Measurements from ENCODE around the gene MUC5AC. TPM values are rescaled to one million over a fixed set of nuclear protein-coding genes. Genes with fewer than 3 reads are reported as not detected.

MUC5AC gene
- total RNA-seq, 1 experiment from 2014 or later = not detected

GRCh38 chr11:1109101-1109917, 48.4 kb upstream of the MUC5AC start:
- TF ChIP-seq EZH2 (IDR thresholded peaks at IDR 0.05; ENCODE audit: borderline replicate concordance, low read depth, low read length, poor library complexity, severe bottlenecking) (no peak), CTCF (conservative IDR thresholded peaks at IDR 0.05; ENCODE audit: low read depth, low read length) (no peak)
- Histone ChIP-seq H3K4me3 (ENCODE audit: low read depth, low read length, poor library complexity, severe bottlenecking) (no peak overlapping the region), H3K27me3 (replicated peaks; ENCODE audit: insufficient read depth, low read depth, low read length, poor library complexity) (no peaks in the 10 kb centered on the region), H3K4me1 (ENCODE audit: insufficient read depth, low read length, poor library complexity, severe bottlenecking) (no peaks in the 10 kb centered on the region), H3K36me3 (ENCODE audit: insufficient read depth, low read length, poor library complexity, severe bottlenecking) (no peaks in the 10 kb centered on the region), H3K27ac (ENCODE audit: low read depth, low read length, poor library complexity, severe bottlenecking) (no peak overlapping the region), H3K9me3 (ENCODE audit: low read depth, low read length, poor library complexity, severe bottlenecking) (no peaks in the 10 kb centered on the region)
- ChIA-PET CTCF (no interaction called here), POLR2A (ENCODE audit: low non-redundant PET) (no interaction called here)
- no TSS peak for BruUV-seq (replicated peaks)
- intact Hi-C loops (cut with micrococcal nuclease; ENCODE audit: unreplicated experiment) = no loop called here
- DNase-seq (ENCODE audit: low spot score) = no peak

- intact Hi-C loops (cut with micrococcal nuclease; ENCODE audit: unreplicated experiment) = no loop called here
- no peaks in the 10 kb centered on the region for H3K4me1 ChIP-seq (ENCODE audit: insufficient read depth, low read length, poor library complexity, severe bottlenecking)
- no peaks in the 10 kb centered on the region for H3K27me3 ChIP-seq (replicated peaks; ENCODE audit: insufficient read depth, low read depth, low read length, poor library complexity)
- ChIA-PET CTCF (no interaction called here), POLR2A (ENCODE audit: low non-redundant PET) (no interaction called here)
- H3K4me3 ChIP-seq (ENCODE audit: low read depth, low read length, poor library complexity, severe bottlenecking) = no peak overlapping the region
- TF ChIP-seq CTCF (conservative IDR thresholded peaks at IDR 0.05; ENCODE audit: low read depth, low read length) (no peak), EZH2 (IDR thresholded peaks at IDR 0.05; ENCODE audit: borderline replicate concordance, low read depth, low read length, poor library complexity, severe bottlenecking) (no peak)
- H3K9me3 ChIP-seq (ENCODE audit: low read depth, low read length, poor library complexity, severe bottlenecking) = no peaks in the 10 kb centered on the region
- no peak for DNase-seq (ENCODE audit: low spot score)
- H3K27ac ChIP-seq (ENCODE audit: low read depth, low read length, poor library complexity, severe bottlenecking) = no peak overlapping the region
- BruUV-seq (replicated peaks) = no TSS peak
- no peaks in the 10 kb centered on the region for H3K36me3 ChIP-seq (ENCODE audit: insufficient read depth, low read length, poor library complexity, severe bottlenecking)
Observed at GRCh38 chr11:1109918-1110705, 47.6 kb upstream of the MUC5AC start.

- DNase-seq (ENCODE audit: low spot score) = no peak
Observed at GRCh38 chr11:1111545-1112212, 46.1 kb upstream of the MUC5AC start.

More at GRCh38 chr11:1111545-1112212, 46.1 kb upstream of the MUC5AC start:
- no peaks in the 10 kb centered on the region for H3K27me3 ChIP-seq (replicated peaks; ENCODE audit: insufficient read depth, low read depth, low read length, poor library complexity)
- H3K36me3 ChIP-seq (ENCODE audit: insufficient read depth, low read length, poor library complexity, severe bottlenecking) = no peaks in the 10 kb centered on the region
- POLR2A ChIA-PET (ENCODE audit: low non-redundant PET) = no interaction called here
- no peaks in the 10 kb centered on the region for H3K9me3 ChIP-seq (ENCODE audit: low read depth, low read length, poor library complexity, severe bottlenecking)
- intact Hi-C loops (cut with micrococcal nuclease; ENCODE audit: unreplicated experiment) = no loop called here
- BruUV-seq (replicated peaks) = no TSS peak
- CTCF ChIA-PET = no interaction called here
- no peak for TF ChIP-seq EZH2 (IDR thresholded peaks at IDR 0.05; ENCODE audit: borderline replicate concordance, low read depth, low read length, poor library complexity, severe bottlenecking)
- TF ChIP-seq CTCF (conservative IDR thresholded peaks at IDR 0.05; ENCODE audit: low read depth, low read length) = no peak
- H3K27ac ChIP-seq (ENCODE audit: low read depth, low read length, poor library complexity, severe bottlenecking) = no peak overlapping the region
- H3K4me3 ChIP-seq (ENCODE audit: low read depth, low read length, poor library complexity, severe bottlenecking) = no peak overlapping the region
- H3K4me1 ChIP-seq (ENCODE audit: insufficient read depth, low read length, poor library complexity, severe bottlenecking) = no peaks in the 10 kb centered on the region
